H9 (cell line): ENCODE data around the gene SAMD14. TPM values are rescaled to one million over a fixed set of nuclear protein-coding genes. Genes with fewer than 3 reads are reported as not detected.

Experiments used
- DNase-seq: peaks from one replicate; pipeline ENCODE4 v3.0.0-alpha.2; 2017
- H2AFZ ChIP-seq: one replicate; pipeline ENCODE4 v1.6.1; 2013; ENCODE audit warnings: mild to moderate bottlenecking, low read length, control low read depth, moderate library complexity
- H2AK5ac ChIP-seq: 2 replicates; pipeline ENCODE4 v1.6.1; 2013; ENCODE audit warnings: low read length, control low read depth, mixed read lengths; ENCODE audit not compliant: insufficient read length
- H2BK120ac ChIP-seq: one replicate; pipeline ENCODE4 v1.6.1; 2013; ENCODE audit warnings: low read depth, mild to moderate bottlenecking, low read length, control low read depth, inconsistent platforms; ENCODE audit not compliant: poor library complexity, severe bottlenecking
- H2BK12ac ChIP-seq: 2 replicates; pipeline ENCODE4 v1.6.1; 2013; ENCODE audit warnings: low read length, control low read depth, mixed read lengths, low read depth; ENCODE audit not compliant: insufficient read length
- H2BK15ac ChIP-seq: 2 replicates; pipeline ENCODE4 v1.6.1; 2013; ENCODE audit warnings: low read depth, low read length, control low read depth
- H2BK20ac ChIP-seq: one replicate; pipeline ENCODE4 v1.6.1; 2013; ENCODE audit warnings: low read depth, mild to moderate bottlenecking, low read length, control low read depth, inconsistent platforms; ENCODE audit not compliant: poor library complexity, severe bottlenecking
- H2BK5ac ChIP-seq: 2 replicates; pipeline ENCODE4 v1.6.1; 2013; ENCODE audit warnings: low read length, control low read depth, mixed read lengths; ENCODE audit not compliant: insufficient read length
- H3K14ac ChIP-seq: 2 replicates; pipeline ENCODE4 v1.6.1; 2013; ENCODE audit warnings: low read length, control low read depth; ENCODE audit not compliant: insufficient read depth
- H3K18ac ChIP-seq: 2 replicates; pipeline ENCODE4 v1.6.1; 2013; ENCODE audit warnings: low read depth, mild to moderate bottlenecking, mixed read lengths, low read length, control low read depth; ENCODE audit not compliant: insufficient read length
- H3K23ac ChIP-seq: 2 replicates; pipeline ENCODE4 v1.6.1; 2013; ENCODE audit warnings: low read length, control low read depth, mixed read lengths, low read depth; ENCODE audit not compliant: insufficient read length
- H3K23me2 ChIP-seq: 2 replicates; pipeline ENCODE4 v1.6.1; 2013; ENCODE audit warnings: low read depth, mild to moderate bottlenecking, mixed read lengths, low read length, control low read depth; ENCODE audit not compliant: insufficient read length, poor library complexity, severe bottlenecking
- H3K27ac ChIP-seq: 2 replicates; pipeline ENCODE4 v1.5.1; 2013; ENCODE audit warnings: low read length, control low read depth, mixed read lengths, low read depth; ENCODE audit not compliant: insufficient read length
- H3K27me3 ChIP-seq: 2 replicates; pipeline ENCODE4 v1.6.1; 2013; ENCODE audit warnings: low read length, control low read depth, inconsistent platforms; ENCODE audit not compliant: insufficient read depth
- H3K4ac ChIP-seq: 2 replicates; pipeline ENCODE4 v1.6.1; 2013; ENCODE audit warnings: low read depth, mild to moderate bottlenecking, control low read depth, inconsistent platforms, low read length, moderate library complexity
- H3K4me1 ChIP-seq: 2 replicates; pipeline ENCODE4 v1.6.1; 2013; ENCODE audit warnings: low read length, control low read depth, inconsistent platforms; ENCODE audit not compliant: insufficient read depth
- H3K4me2 ChIP-seq: 2 replicates; pipeline ENCODE4 v1.6.1; 2013; ENCODE audit warnings: low read length, control low read depth, mixed read lengths; ENCODE audit not compliant: insufficient read length, insufficient read depth
- H3K56ac ChIP-seq: 2 replicates; pipeline ENCODE4 v1.6.1; 2013; ENCODE audit warnings: low read depth, mild to moderate bottlenecking, mixed read lengths, low read length, control low read depth; ENCODE audit not compliant: insufficient read length
- H3K79me1 ChIP-seq: 2 replicates; pipeline ENCODE4 v1.6.1; 2013; ENCODE audit warnings: low read depth, mild to moderate bottlenecking, moderate library complexity, low read length, control low read depth, inconsistent platforms; ENCODE audit not compliant: insufficient read depth, poor library complexity, severe bottlenecking
- H3K79me2 ChIP-seq: 2 replicates; pipeline ENCODE4 v1.6.1; 2013; ENCODE audit warnings: low read length, control low read depth, inconsistent platforms; ENCODE audit not compliant: insufficient read depth
- H3K9ac ChIP-seq: 2 replicates; pipeline ENCODE4 v1.6.1; 2013; ENCODE audit warnings: low read length, control low read depth, mixed read lengths; ENCODE audit not compliant: insufficient read length; ENCODE audit errors: extremely low read depth
- H3K9me3 ChIP-seq: one replicate; pipeline ENCODE4 v1.6.1; 2013; ENCODE audit warnings: low read depth, low read length, inconsistent platforms; ENCODE audit not compliant: control insufficient read depth
- H3T11ph ChIP-seq: one replicate; pipeline ENCODE4 v1.6.1; 2013; ENCODE audit warnings: mild to moderate bottlenecking, low read length, control low read depth, inconsistent platforms
- H4K20me1 ChIP-seq: one replicate; pipeline ENCODE4 v1.6.1; 2013; ENCODE audit not compliant: control insufficient read depth, insufficient read length, insufficient read depth
- H4K5ac ChIP-seq: 2 replicates; pipeline ENCODE4 v1.6.1; 2013; ENCODE audit warnings: low read depth, mild to moderate bottlenecking, mixed read lengths, low read length, control low read depth; ENCODE audit not compliant: insufficient read length
- H4K8ac ChIP-seq: replicated peaks from 2 replicates; pipeline ENCODE4 v1.6.1; 2013; ENCODE audit warnings: low read length, control low read depth, mixed read lengths, low read depth; ENCODE audit not compliant: insufficient read length
- H4K91ac ChIP-seq: 2 replicates; pipeline ENCODE4 v1.6.1; 2013; ENCODE audit warnings: low read depth, mild to moderate bottlenecking, moderate library complexity, mixed read lengths, low read length, control low read depth; ENCODE audit not compliant: insufficient read length
- H3K27ac Mint-ChIP-seq, 3 experiments: 2 replicates in 2 of 3; 3 replicates in 1 of 3; pipeline ENCODE4 v1.8.0; 2020 to 2021; ENCODE audit warnings: mixed read lengths in 3 of 3, mild to moderate bottlenecking in 1 of 3, moderate library complexity in 1 of 3
- H3K27me3 Mint-ChIP-seq: 2 replicates; pipeline ENCODE4 v1.8.0; 2021; ENCODE audit warnings: low read depth, mild to moderate bottlenecking, moderate library complexity, mixed read lengths
- H3K36me3 Mint-ChIP-seq, 3 experiments: 2 replicates in 2 of 3; 3 replicates in 1 of 3; pipeline ENCODE4 v1.8.0; 2020 to 2021; ENCODE audit warnings: low read depth in 3 of 3, mixed read lengths in 3 of 3; ENCODE audit not compliant: insufficient read depth in 1 of 3
- H3K4me1 Mint-ChIP-seq, 2 experiments: 2 replicates each; pipeline ENCODE4 v1.8.0; 2020; ENCODE audit warnings: mixed read lengths in 2 of 2
- H3K4me3 Mint-ChIP-seq, 2 experiments: 2 replicates in 1 of 2; 3 replicates in 1 of 2; pipeline ENCODE4 v1.8.0; 2020 to 2021; ENCODE audit warnings: mild to moderate bottlenecking in 2 of 2, mixed read lengths in 2 of 2, moderate library complexity in 1 of 2
- H3K9me3 Mint-ChIP-seq, 2 experiments: 2 replicates in 1 of 2; 3 replicates in 1 of 2; pipeline ENCODE4 v1.8.0; 2020; ENCODE audit warnings: mild to moderate bottlenecking in 2 of 2, mixed read lengths in 2 of 2, moderate library complexity in 1 of 2
- CTCF ChIP-seq: fragments of 200-600 bp; sonication (generic); conservative IDR thresholded peaks from 3 replicates; pipeline ENCODE4 v1.8.0; 2021; ENCODE audit warnings: antibody characterized with exemption, mild to moderate bottlenecking
- WGBS: extraction: QIAGEN DNeasy Blood & Tissue Kit; methylation state at CpG from one replicate; pipeline ENCODE4 v1.1.7; 2013; ENCODE audit warnings: missing lambda C conversion rate, low lambda C conversion rate, mixed read lengths; ENCODE audit not compliant: insufficient read length; ENCODE audit errors: extremely low coverage; 5-methylcytosine and 5-hydroxymethylcytosine counted together
- total RNA-seq: library from RNA; stranded (reverse); gene quantifications from 2 replicates; pipeline ENCODE4 v1.2.1, GENCODE V29; 2021

Gene SAMD14
- total RNA-seq, 1 experiment from 2014 or later: 5.9 TPM

- H3K4me1 ChIP-seq: peaks cover 9% of the 10 kb centered on the region; the same call in 1 of the 2 replicates
- H3K18ac ChIP-seq: no peak overlapping the region
- no peak overlapping the region for H2BK12ac ChIP-seq
- H3K79me1 ChIP-seq: no peaks in the 10 kb centered on the region
- no peak overlapping the region for H2BK15ac ChIP-seq
- peaks cover 0 to 10% (median 0%) of the 10 kb centered on the region in 3 experiments; a peak in 1 of 7 replicates for H3K36me3 Mint-ChIP-seq
- H4K91ac ChIP-seq: no peak overlapping the region
- H2BK20ac ChIP-seq: no peak overlapping the region
- no peak overlapping the region for H3T11ph ChIP-seq
- H2AK5ac ChIP-seq: no peak overlapping the region
- no peak overlapping the region for H3K14ac ChIP-seq
- no peaks in the 10 kb centered on the region for H4K20me1 ChIP-seq
- no peak overlapping the region for H2BK120ac ChIP-seq
- H2AFZ ChIP-seq: no peak overlapping the region
- no peak overlapping the region for H3K4me2 ChIP-seq
- H3K4ac ChIP-seq: no peak overlapping the region
- no peaks in the 10 kb centered on the region for H3K79me2 ChIP-seq
- no peak overlapping the region for H4K8ac ChIP-seq
- no peak overlapping the region for H3K56ac ChIP-seq
- peak overlapping the region in 1 of 2 experiments; percentile 10; a peak in 1 of 5 replicates for H3K4me3 Mint-ChIP-seq
- H3K27me3 ChIP-seq: no peaks in the 10 kb centered on the region; the same call in 1 of the 2 replicates
- H3K9me3 ChIP-seq: no peaks in the 10 kb centered on the region
- no peak overlapping the region for H3K27ac ChIP-seq
- no peak overlapping the region for H3K23ac ChIP-seq
- peak; percentile 82 for TF ChIP-seq CTCF
- no peak overlapping the region for H2BK5ac ChIP-seq
- no peak overlapping the region; a peak in 1 of 7 replicates for H3K27ac Mint-ChIP-seq
- H3K9ac ChIP-seq: no peak overlapping the region
- DNase-seq: peak; percentile 81
- peaks cover 43% of the 10 kb centered on the region for H3K27me3 Mint-ChIP-seq
- H3K23me2 ChIP-seq: no peaks in the 10 kb centered on the region
- no peaks in the 10 kb centered on the region; a peak in 1 of 5 replicates for H3K9me3 Mint-ChIP-seq
- no CpG with 5 or more reads among the region's 6 CpGs for WGBS
- H3K4me1 Mint-ChIP-seq: peaks cover 16 to 26% of the 10 kb centered on the region in 2 experiments
- H4K5ac ChIP-seq: no peak overlapping the region
Observed at GRCh38 chr17:50114849-50115357, 15.1 kb downstream of the SAMD14 start.
